ELF-1 (cell line): ENCODE measurements around the gene PCDH15.
"Not testable (repeated sequence)": the region's sequence is repeated elsewhere in the genome, so short reads cannot be mapped to it uniquely, and the experiment has no call there.

Experiments used
- DNase-seq: peaks from one replicate; pipeline ENCODE4 v3.0.0-alpha.2; 2016; ENCODE audit warnings: low read depth, low spot score

The PCDH15 gene

GRCh38 chr10:53990799-53991238, 810.2 kb downstream of the PCDH15 start:
- DNase-seq, result no peak

- no peak for DNase-seq
Observed at GRCh38 chr10:53983431-53983830, 817.6 kb downstream of the PCDH15 start.

GRCh38 chr10:53980210-53980609, 820.8 kb downstream of the PCDH15 start:
- no peak for DNase-seq

- peak; percentile 75 for DNase-seq
Observed at GRCh38 chr10:53978301-53978700, 822.7 kb downstream of the PCDH15 start.

- DNase-seq, result no peak
Observed at GRCh38 chr10:53977267-53977666, 823.8 kb downstream of the PCDH15 start.

GRCh38 chr10:53957401-53957800, 843.6 kb downstream of the PCDH15 start:
- no peak for DNase-seq

GRCh38 chr10:53955091-53955490, 845.9 kb downstream of the PCDH15 start:
- no peak for DNase-seq

GRCh38 chr10:53952698-53953630, 848.1 kb downstream of the PCDH15 start:
- no peak for DNase-seq

- no peak for DNase-seq
Observed at GRCh38 chr10:53939654-53940053, 861.4 kb downstream of the PCDH15 start.

- DNase-seq, result no peak
Observed at GRCh38 chr10:53930648-53931047, 870.4 kb downstream of the PCDH15 start.

- not testable (repeated sequence) for DNase-seq
Observed at GRCh38 chr10:53924051-53924700, 876.9 kb downstream of the PCDH15 start.

GRCh38 chr10:53918755-53919154, 882.3 kb downstream of the PCDH15 start:
- DNase-seq, result peak; percentile 28

GRCh38 chr10:53909791-53910190, 891.2 kb downstream of the PCDH15 start:
- DNase-seq, result peak; percentile 6

GRCh38 chr10:53904506-53905241, 896.4 kb downstream of the PCDH15 start:
- DNase-seq, result no peak

GRCh38 chr10:53903756-53904155, 897.3 kb downstream of the PCDH15 start:
- no peak for DNase-seq

- no peak for DNase-seq
Observed at GRCh38 chr10:53899463-53900160, 901.4 kb downstream of the PCDH15 start.

GRCh38 chr10:53898532-53898931, 902.5 kb downstream of the PCDH15 start:
- no peak for DNase-seq

GRCh38 chr10:53894145-53894544, 906.9 kb downstream of the PCDH15 start:
- DNase-seq, result no peak

- no peak for DNase-seq
Observed at GRCh38 chr10:53893061-53893460, 908.0 kb downstream of the PCDH15 start.

GRCh38 chr10:53886325-53887300, 914.4 kb downstream of the PCDH15 start:
- DNase-seq, result no peak
